ENCODE measurements around the gene DGAT2.
A peak's percentile ranks its signal among the peaks of the same experiment; 100 is the strongest.

The DGAT2 gene

DNA sequence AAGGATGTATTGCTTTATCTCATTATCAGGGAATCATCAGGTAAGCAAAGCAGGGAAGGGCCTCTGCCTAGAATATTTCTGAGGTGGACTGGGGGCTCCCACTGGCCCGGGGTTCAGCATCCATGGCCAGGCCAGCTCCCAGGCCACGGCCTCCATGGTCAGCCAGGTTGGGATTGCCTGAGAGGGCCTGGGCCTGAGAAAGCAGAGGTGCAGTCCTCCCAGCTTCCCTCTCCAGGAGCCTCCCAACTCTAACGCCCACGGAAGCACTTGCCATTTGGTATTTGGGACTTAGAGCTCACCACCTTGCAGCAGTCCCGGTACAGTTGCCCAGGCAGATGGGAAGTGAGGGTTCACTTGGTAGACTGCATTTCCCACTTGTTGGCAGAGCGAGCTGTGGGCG is 12.7 kb downstream of the DGAT2 start:
- no peak for DNase-seq

DNA sequence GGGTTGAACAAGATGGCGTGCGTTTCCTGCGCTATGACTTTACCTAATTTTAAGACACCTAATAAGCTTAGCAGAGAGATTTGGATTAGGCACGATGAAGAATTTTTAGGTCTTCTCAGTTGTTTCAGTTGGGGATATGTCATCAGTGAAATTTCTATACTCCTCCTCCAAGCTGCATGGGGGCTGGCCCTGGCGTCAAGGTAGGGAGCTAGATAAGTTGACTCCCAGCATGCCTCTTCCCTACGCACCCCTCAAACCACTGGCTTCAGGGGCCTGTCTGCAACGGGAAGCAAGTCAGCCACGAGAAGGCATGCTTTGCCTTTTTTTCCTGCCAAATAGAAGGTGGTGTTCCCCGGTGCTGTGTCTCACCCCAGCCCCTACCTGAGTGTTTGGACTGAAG is 13.3 kb downstream of the DGAT2 start:
- no peak for DNase-seq

DNA sequence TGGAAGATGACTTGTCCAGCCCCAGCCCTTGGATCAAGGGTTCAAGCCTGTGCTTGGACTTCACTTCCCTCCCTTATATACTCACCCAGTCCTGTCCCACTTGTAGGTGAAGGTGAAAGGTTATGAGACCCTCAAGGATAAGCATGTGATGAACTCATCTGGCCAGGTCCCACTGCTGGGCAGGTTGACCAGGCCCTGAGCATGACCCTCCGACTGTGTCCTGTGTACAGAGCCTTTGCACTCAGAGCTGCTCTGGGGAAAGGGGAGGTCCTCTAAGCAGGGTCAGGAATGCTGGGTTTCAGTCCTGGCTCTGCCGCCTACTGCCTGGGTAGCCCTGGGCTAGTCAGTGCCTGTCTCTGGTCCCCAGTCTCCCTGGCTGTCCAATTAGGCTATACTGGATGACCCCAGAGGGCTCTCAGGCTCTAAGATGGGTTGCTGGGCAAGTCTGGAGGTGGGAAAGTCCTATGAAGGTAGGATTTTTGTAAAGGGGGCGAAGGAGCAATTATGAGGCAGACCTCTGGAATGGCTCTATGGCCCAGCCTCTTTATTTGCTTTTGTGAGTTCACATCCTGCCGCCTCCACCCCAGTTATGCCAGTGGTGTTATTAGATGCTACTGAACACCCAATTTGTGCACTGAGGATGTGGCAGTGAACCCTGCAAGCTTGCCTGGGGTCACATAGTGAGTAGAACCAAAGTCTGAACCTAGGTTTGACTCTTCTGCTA is 14.1 kb downstream of the DGAT2 start:
- DNase-seq, result peak in 1 of 2 experiments; percentile 15

DNA sequence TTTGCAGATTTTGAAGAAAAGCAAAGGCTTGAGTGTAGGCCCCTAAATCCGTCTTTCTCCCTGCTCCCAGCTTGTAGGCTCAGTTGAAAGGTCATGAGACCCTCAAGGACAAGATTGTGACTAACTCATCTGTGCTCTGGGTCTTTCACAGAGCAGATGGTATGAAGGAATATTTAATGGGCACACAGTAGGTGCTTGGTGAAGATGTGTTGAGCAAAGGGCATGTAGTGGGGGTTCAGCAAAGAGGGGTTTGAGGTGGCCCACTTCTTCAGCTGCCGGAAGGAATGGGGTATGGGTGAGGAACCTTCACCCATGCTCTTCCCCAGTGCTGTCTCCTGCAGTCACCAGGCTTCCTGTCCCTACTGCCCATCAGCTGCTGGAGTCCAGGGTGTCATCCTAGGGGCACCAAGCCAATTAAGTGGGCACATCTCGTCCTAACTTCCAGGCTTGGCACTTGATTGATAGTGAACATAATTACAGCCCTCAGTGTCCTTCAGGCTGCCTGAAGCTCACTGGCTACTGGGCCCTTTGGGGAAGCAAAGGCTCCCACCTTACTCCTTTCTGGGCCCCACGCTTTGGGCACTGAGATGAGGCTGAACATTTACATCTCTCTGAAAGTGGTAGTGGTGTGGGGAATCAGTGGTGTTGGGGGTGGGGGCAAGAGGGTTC is 15.0 kb downstream of the DGAT2 start:
- no peak for DNase-seq

DNA sequence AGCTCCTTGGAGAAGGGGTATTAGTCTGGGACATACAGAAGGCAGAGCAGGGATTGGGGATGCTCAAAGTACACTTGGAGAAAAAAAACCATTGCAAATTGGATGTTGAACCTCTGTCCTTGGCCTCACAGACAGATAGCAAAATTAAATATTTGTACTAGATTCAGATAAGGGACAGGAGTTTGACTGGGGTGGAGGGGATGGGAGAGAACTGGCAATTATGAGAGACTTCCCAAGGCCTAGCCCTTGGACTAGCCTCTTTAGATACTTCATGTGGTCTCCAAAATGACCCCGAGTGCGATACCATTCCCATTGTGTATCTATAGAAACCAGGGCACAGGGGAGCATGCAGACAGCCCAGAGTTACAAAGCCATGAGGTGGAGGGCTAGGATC is 15.5 kb downstream of the DGAT2 start:
- no peak for DNase-seq

DNA sequence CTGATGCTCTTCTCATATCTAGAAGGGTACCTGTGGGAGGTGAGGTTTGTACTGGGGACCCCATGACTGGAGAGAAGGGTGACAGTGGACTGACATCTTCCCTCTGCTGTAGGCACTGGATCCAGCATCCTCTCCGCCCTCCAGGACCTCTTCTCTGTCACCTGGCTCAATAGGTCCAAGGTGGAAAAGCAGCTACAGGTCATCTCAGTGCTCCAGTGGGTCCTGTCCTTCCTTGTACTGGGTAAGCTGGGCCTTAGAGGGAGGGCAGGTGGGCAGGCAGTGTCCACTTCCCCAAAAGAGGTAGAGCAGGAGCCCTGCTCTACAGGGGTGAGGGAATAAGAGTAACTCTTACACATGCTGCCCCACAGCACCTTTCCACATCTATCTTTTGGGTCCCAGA is 15.9 kb downstream of the DGAT2 start:
- DNase-seq, result no peak

DNA sequence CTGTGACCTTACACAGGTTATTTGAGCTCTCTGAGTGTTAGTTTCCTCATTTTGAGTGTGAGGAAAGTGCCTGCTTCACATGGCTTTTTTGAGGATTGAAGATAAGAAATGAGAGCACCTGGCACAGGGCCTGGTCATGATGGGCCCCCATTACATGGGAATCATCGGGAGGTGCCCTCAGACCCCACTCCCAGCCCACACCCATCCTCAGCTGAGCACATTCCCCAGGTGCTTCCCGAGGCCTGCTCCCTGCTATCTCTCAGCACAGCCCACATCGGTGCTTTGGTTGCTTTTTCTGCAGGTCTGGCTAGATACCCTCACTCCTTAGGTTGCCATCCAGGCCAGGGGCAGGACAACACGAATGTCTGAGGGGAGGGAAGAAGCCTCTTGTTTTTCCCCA is 16.6 kb downstream of the DGAT2 start:
- no peak for DNase-seq

DNA sequence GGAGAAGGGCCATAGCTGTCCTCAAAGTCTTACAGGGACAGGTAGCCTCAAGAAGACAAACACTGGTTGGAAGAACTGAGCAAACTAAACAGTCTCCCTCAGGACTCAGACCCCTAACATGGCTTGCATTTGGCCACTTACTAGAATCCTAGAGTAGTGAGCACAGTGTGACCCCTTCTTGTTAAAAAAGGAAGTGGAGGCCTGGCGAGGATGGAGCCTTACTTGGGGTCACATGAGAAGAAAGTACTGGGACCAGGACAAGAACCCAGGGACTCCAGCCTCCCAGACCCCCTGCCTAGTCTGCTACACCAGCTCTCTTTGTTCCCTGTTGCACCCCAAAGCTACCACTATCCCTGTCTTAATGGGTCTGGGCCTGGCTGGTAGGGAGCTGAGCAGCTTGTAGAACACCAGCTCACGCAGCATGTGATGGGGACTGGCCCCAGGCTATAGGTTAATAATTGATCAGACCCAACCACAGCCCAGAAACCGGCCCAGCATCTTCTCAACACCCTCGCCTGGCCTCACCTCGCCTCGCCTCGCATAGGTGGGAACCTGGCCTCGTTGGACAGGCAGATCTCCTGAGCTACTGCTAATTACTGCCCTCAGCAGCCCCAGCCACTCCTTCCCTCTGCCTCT is 17.6 kb downstream of the DGAT2 start:
- no peak for DNase-seq

DNA sequence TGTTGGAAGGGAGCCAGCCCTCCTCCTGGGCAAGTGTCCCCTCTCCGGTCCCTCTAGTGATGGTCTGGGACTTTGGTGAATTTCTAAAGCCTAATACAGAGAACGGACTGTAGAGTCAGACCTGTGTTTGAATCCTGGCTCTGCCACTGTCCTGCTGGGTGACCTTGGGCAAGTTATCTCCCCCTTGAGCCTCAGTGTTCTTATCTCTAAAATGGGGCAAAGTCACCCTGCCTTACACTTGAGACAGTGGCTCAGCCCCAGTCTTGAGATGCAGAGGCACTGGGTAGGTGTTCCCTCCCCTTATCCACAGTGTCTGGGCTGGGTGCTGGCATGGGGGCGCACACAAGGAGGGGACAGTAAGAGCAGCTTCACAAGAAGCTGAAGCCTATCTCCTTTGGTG is 20.9 kb downstream of the DGAT2 start:
- no peak for DNase-seq

DNA sequence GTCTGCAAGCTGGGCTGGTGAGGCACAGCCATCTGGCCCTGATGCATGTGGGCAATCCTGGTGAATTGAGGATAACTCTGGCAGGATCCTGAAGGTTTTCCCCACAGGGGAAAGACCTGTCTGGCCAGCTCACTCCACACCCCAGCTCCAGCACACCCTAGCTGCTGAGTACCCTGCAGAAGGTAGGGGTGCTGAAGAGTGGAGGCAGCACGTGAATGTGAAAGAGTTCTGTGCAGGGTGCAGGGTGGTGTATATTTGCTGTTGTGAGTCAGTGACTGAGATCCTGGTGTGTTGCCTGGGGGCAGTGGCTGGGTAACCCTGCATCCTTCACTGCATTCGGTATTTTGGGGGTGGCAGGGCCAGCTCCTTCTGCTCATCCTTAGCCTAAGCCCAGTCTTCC is 22.4 kb downstream of the DGAT2 start:
- no peak for DNase-seq

DNA sequence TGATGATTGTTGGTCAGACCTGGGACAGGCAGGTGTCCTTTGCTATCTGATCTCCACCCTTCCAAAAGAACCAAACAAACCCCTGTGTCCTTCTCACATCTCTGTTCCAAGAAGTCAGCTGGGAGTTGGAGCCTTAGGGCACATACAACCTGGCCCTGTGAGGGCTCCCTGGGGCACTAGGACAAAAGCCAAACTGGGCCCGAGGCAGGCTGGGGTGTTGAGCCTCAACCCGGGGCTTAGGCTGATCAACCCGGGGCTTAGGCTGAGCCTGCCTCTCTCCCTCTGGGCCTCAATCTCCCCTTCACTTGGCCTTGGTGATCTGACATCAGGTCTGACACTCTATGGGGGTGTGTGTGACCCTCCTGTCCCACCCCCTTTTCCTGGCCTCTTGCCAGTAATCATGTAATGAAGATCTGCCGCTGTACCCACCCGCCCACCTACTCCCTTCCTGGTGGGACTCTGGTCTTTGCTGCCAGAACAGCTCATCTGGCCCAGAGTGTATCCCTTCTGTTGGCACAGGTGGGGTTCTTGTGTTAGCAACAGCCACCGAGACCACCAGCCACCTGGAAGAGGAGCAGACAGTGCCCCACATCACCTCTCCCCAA is 23.7 kb downstream of the DGAT2 start:
- DNase-seq, result no peak

DNA sequence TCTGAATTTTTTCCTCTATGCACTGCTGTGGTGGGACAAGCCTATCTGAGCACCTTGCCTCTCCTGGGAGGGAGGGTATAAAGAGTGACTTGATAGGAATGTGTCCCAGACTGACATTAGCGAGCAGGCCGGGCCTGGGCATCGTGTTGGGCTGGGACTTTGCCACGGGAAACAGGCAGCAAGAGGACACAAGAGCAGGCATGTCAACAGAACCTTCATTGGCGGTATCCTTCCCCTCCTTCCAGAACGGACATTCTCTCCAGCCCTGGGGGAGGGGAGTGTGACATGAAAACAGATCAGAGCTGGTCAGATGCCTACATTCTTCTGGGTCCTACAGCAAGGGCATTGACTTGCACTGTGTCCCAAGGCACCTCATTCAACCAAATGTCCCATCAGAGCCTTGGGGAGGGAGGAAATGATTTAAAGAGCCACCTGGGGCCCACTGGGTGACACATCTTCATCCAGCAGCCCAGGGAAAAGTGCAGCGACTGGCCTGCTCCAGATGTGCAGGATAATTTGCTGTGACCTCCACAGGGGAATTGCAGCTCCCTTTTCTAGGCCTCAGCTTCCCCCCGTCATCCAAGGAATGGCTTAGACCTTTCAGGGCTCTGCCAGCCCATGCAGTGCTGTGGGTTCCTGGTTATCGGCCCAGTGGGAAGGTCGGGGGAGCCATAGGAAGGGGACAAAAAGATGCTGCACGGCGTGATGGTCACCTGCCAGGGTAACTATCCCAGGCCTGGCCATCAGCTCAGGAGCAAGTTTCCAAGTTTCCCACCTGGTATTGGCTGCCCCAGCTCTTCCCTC is 24.6 kb downstream of the DGAT2 start:
- DNase-seq, result no peak

DNA sequence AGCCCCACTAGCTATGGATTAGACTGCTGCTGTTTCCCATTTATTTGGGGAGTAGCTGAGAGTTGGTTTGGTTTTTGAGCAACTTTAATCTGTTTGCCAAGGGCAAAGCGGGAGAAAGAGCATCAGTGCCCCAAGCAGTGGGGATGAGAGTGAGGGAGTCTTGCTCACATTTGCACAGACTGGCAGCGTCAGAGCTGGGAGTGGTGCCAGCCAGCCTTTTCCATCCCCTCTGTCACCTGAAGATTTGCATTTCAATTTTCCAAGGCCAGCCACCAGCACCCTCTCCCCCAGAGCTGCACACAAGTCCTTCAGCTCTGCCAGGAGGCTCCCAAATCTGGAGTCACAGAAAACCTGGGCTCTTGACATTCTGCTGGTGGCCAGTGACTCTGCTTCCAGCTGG is 25.4 kb downstream of the DGAT2 start:
- no peak for DNase-seq

DNA sequence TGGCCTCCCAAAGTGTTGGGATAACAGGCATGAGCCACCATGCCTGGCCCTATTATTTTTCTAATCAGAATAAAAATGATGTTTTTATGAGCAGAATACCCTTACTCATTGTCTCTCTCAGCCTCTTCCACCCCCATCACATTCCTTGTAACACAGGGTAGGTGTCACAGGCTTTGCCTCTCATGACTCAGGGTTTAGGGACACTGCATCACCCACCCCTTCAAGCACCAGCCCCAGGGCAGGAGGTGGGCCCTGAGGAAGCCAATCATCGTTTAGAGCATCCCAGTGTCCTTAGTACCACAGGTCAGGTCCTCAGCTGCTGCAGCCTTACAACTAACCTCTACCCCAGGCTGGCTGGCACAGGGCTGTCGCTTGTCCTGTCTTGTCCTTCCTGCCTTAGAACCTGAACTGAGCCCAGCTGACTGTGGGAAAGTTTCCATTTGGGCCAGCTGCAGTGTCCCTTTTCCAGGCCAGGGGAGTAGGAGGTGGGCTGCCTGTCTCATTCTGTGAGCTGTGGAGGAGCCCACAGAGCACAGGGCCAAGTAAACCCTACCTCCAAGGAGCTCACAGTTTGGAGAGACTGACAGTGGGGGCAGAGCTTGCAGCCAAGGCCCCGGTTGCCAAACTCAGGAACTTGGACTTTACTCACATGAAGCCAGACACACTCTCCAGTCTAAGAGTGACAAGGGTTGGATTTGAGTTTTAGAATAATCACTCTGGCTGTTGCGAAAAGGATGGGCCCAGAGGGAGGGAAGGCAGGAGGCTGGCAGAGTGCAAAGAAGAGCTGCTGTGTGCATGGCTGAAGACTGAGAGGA is 26.9 kb downstream of the DGAT2 start:
- DNase-seq, result no peak

DNA sequence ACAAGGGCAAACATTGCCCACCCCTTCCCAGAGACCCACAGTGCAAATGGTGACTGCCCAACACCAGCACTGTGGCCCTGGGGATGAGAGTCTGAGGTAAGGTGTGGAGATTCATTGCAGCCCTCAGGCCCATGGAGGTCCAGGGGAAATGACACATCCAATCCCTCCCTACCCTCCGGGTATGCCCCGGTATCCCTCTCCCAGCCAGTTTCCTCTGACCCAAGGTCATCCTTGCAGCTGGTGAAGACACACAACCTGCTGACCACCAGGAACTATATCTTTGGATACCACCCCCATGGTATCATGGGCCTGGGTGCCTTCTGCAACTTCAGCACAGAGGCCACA is 27.5 kb downstream of the DGAT2 start:
- no peak for DNase-seq

DNA sequence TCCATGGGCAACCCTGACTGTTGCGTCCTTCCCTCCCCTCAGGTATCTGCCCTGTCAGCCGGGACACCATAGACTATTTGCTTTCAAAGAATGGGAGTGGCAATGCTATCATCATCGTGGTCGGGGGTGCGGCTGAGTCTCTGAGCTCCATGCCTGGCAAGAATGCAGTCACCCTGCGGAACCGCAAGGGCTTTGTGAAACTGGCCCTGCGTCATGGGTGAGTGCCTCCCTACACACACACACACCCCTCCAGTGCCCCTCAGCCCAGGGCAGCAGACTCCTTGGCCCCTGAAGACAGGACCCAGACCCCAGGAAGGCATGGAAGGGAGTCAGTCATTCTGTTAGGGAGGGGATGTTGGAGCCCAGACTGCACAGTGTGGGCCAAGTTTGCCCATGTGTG is 28.5 kb downstream of the DGAT2 start:
- DNase-seq, result no peak

DNA sequence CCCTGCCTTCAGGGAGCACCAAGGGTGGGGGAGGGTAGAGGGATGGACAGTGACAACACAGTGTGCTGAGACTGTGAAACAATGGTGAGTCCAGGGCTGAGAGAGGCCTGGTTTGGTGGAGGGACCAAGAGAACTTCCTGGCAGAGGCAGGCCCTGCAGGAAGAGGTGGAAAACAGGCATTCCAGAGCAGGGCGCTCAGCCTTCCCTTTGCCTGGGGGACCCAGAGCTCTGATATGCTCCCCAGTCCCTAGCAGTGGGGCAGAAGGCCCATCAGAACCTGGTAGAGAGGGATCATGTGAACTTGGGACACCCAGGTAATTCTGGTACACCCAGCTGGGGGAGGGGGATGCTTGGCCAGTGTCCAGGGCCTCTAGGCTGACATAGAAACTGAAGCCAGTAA is 29.2 kb downstream of the DGAT2 start:
- DNase-seq, result no peak

DNA sequence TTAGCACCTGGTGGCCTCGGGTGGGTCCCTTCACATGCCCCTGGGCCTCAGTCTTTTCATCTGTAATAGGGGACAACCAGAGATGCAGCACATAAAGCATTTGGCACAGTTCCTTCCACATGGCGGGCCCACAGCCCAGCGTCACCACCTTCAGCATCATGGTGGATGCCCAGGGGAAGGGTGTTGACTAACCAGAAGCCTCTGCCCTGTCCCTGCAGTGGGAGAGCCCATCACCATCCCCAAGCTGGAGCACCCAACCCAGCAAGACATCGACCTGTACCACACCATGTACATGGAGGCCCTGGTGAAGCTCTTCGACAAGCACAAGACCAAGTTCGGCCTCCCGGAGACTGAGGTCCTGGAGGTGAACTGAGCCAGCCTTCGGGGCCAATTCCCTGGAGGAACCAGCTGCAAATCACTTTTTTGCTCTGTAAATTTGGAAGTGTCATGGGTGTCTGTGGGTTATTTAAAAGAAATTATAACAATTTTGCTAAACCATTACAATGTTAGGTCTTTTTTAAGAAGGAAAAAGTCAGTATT is 31.6 kb downstream of the DGAT2 start:
- DNase-seq, result no peak

DNA sequence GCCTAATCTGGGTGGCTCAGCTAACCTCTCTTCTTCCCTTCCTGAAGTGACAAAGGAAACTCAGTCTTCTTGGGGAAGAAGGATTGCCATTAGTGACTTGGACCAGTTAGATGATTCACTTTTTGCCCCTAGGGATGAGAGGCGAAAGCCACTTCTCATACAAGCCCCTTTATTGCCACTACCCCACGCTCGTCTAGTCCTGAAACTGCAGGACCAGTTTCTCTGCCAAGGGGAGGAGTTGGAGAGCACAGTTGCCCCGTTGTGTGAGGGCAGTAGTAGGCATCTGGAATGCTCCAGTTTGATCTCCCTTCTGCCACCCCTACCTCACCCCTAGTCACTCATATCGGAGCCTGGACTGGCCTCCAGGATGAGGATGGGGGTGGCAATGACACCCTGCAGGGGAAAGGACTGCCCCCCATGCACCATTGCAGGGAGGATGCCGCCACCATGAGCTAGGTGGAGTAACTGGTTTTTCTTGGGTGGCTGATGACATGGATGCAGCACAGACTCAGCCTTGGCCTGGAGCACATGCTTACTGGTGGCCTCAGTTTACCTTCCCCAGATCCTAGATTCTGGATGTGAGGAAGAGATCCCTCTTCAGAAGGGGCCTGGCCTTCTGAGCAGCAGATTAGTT is 32.3 kb downstream of the DGAT2 start:
- no peak for DNase-seq

DNA sequence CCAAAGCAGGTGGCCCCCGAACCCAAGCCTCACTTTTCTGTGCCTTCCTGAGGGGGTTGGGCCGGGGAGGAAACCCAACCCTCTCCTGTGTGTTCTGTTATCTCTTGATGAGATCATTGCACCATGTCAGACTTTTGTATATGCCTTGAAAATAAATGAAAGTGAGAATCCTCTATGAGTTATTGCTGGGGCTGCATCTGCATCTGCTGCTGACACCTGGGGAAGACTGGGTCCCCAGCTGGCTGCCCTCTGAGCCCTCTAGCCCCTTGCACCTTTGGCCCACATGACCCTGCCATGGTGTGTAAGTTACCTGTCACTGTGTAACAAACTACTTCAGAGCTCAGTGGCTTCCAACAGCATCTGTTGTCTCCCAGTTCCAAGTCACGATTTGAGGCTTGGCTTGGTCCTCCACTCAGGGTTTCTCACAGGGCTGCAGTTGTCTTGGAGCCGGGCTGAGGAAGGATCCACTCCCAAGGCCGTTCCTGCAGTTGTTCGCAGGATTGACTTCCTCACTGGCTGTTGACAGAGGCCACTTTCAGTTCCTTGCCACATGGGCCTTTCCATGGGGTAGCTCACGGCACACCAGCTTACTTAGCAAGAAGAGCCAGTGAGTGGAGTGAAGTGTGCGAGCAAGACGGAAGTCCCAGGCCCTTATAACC is 32.9 kb downstream of the DGAT2 start:
- DNase-seq, result no peak

All from Kasumi-1 (cell line).